H1 (cell line): ENCODE measurements around the gene CAVIN2. TPM values are rescaled to one million over a fixed set of nuclear protein-coding genes. Genes with fewer than 3 reads are reported as not detected.

Source experiments
- CTCF ChIA-PET: fragments of 300-600 bp; sonication (Branson Sonifier 250); formaldehyde crosslinking; loops from one replicate; lab custom pipeline; 2021; ENCODE audit not compliant: partially characterized antibody; lab: Charles Lee
- POLR2A ChIA-PET: fragments of 300-600 bp; sonication (Branson Sonifier 250); formaldehyde crosslinking; loops from one replicate; lab custom pipeline; 2021; ENCODE audit warnings: inconsistent platforms; ENCODE audit not compliant: partially characterized antibody; lab: Charles Lee
- DNase-seq, 2 experiments: peaks; one replicate each; pipeline versions ENCODE4 v3.0.0 to v3.0.0-alpha.2; 2010 to 2022; ENCODE audit warnings: low spot score in 2 of 2, low read depth in 1 of 2, mixed read lengths in 1 of 2
- FAIRE-seq: peaks from 2 replicates; lab custom pipeline; 2011; peaks lifted over from hg19 to GRCh38; lab: Jason Lieb, UNC
- H2AFZ ChIP-seq: 2 replicates; pipeline ENCODE4 v1.8.1; 2012; ENCODE audit warnings: low read length, inconsistent platforms
- H2AK5ac ChIP-seq: 2 replicates; pipeline ENCODE4 v1.6.1; 2013; ENCODE audit warnings: low read depth, low read length
- H2BK120ac ChIP-seq: replicated peaks from 2 replicates; pipeline ENCODE3; 2013; ENCODE audit warnings: low read depth, low read length, inconsistent platforms
- H2BK12ac ChIP-seq: 2 replicates; pipeline ENCODE4 v1.6.1; 2013; ENCODE audit warnings: low read depth, low read length
- H2BK15ac ChIP-seq: 2 replicates; pipeline ENCODE4 v1.6.1; 2013; ENCODE audit warnings: low read length
- H2BK20ac ChIP-seq: 2 replicates; pipeline ENCODE4 v1.6.1; 2013; ENCODE audit warnings: low read length
- H2BK5ac ChIP-seq: 2 replicates; pipeline ENCODE4 v1.6.1; 2013; ENCODE audit warnings: low read depth, low read length
- H3K14ac ChIP-seq: 2 replicates; pipeline ENCODE4 v1.6.1; 2013; ENCODE audit warnings: inconsistent platforms; ENCODE audit not compliant: insufficient read length
- H3K18ac ChIP-seq: 2 replicates; pipeline ENCODE4 v1.6.1; 2013; ENCODE audit warnings: low read length; ENCODE audit errors: extremely low read depth
- H3K23ac ChIP-seq: 2 replicates; pipeline ENCODE4 v1.6.1; 2013; ENCODE audit warnings: inconsistent platforms; ENCODE audit not compliant: insufficient read length
- H3K23me2 ChIP-seq: 2 replicates; pipeline ENCODE4 v1.6.1; 2013; ENCODE audit warnings: low read depth, low read length
- H3K27ac ChIP-seq: 2 replicates; pipeline ENCODE4 v1.6.1; 2011; ENCODE audit warnings: low read depth, low read length, inconsistent platforms
- H3K27me3 ChIP-seq, 4 experiments: replicated peaks in 1 of 4; 1 replicate in 1 of 4; 2 replicates in 3 of 4; pipeline versions ENCODE4 v1.6.1 to v1.8.1; 2011 to 2013; ENCODE audit warnings: low read length in 3 of 4, mild to moderate bottlenecking in 3 of 4, inconsistent platforms in 2 of 4, mixed read lengths in 2 of 4, moderate library complexity in 1 of 4; ENCODE audit not compliant: control insufficient read depth in 3 of 4, insufficient read depth in 3 of 4; ENCODE audit errors: extremely low read depth in 1 of 4
- H3K36me3 ChIP-seq, 4 experiments: 2 replicates each; pipeline versions ENCODE4 v1.6.1 to v1.8.1; 2011 to 2013; ENCODE audit warnings: mild to moderate bottlenecking in 4 of 4, low read length in 3 of 4, moderate library complexity in 2 of 4, control low read depth in 1 of 4, inconsistent platforms in 1 of 4; ENCODE audit not compliant: insufficient read depth in 4 of 4, control insufficient read depth in 2 of 4
- H3K4ac ChIP-seq: replicated peaks from 2 replicates; pipeline ENCODE3; 2013; ENCODE audit warnings: low read length, low read depth, mixed read lengths, inconsistent platforms; ENCODE audit not compliant: insufficient read length
- H3K4me1 ChIP-seq, 4 experiments: replicated peaks in 1 of 4; 1 replicate in 1 of 4; 2 replicates in 3 of 4; pipeline versions ENCODE4 v1.6.1 to v1.8.1; 2011 to 2013; ENCODE audit warnings: low read length in 3 of 4, inconsistent platforms in 2 of 4, mixed read lengths in 1 of 4; ENCODE audit not compliant: insufficient read depth in 4 of 4, control insufficient read depth in 3 of 4
- H3K4me2 ChIP-seq, 2 experiments: 2 replicates each; pipeline versions ENCODE4 v1.6.1 to v1.8.1; 2011 to 2013; ENCODE audit warnings: low read depth in 2 of 2, low read length in 2 of 2, control low read depth in 1 of 2, inconsistent platforms in 1 of 2, mild to moderate bottlenecking in 1 of 2; ENCODE audit not compliant: insufficient read depth in 1 of 2
- H3K4me3 ChIP-seq, 4 experiments: fragments of 200-600, 300-600 bp in 1 of 4; sonication (generic), shearing (Covaris generic), sonication (Bioruptor Twin) in 1 of 4; 2 replicates each; pipeline versions ENCODE4 v1.5.1 to v1.8.1; 2011 to 2016; ENCODE audit warnings: low read length in 4 of 4, low read depth in 3 of 4, control low read depth in 2 of 4, inconsistent platforms in 2 of 4, mild to moderate bottlenecking in 2 of 4, mixed read lengths in 1 of 4, moderate library complexity in 1 of 4; ENCODE audit not compliant: insufficient read depth in 2 of 4; ENCODE audit errors: extremely low read depth in 1 of 4
- H3K56ac ChIP-seq: replicated peaks from 2 replicates; pipeline ENCODE3; 2013; ENCODE audit warnings: low read depth, mild to moderate bottlenecking, mixed read lengths, low read length, inconsistent platforms; ENCODE audit not compliant: insufficient read length
- H3K79me1 ChIP-seq: 2 replicates; pipeline ENCODE4 v1.6.1; 2013; ENCODE audit warnings: low read depth, low read length, control low read depth
- H3K79me2 ChIP-seq, 2 experiments: 2 replicates each; pipeline versions ENCODE4 v1.6.1 to v1.8.1; 2012 to 2013; ENCODE audit warnings: low read length in 2 of 2, mild to moderate bottlenecking in 2 of 2, inconsistent platforms in 1 of 2; ENCODE audit not compliant: insufficient read depth in 2 of 2, control insufficient read depth in 1 of 2
- H3K9ac ChIP-seq, 4 experiments: replicated peaks in 1 of 4; 1 replicate in 1 of 4; 2 replicates in 3 of 4; pipeline versions ENCODE4 v1.6.1 to v1.8.1; 2011 to 2013; ENCODE audit warnings: low read depth in 3 of 4, low read length in 3 of 4, control low read depth in 2 of 4, mild to moderate bottlenecking in 2 of 4, moderate library complexity in 2 of 4, inconsistent platforms in 1 of 4; ENCODE audit errors: extremely low read depth in 1 of 4
- H3K9me3 ChIP-seq, 2 experiments: 2 replicates each; pipeline versions ENCODE4 v1.6.1 to v1.8.1; 2012 to 2013; ENCODE audit warnings: mild to moderate bottlenecking in 2 of 2, moderate library complexity in 2 of 2, control low read depth in 1 of 2, inconsistent platforms in 1 of 2, low read depth in 1 of 2, low read length in 1 of 2, mixed read lengths in 1 of 2; ENCODE audit not compliant: insufficient read depth in 2 of 2
- H4K20me1 ChIP-seq, 2 experiments: replicated peaks in 1 of 2; 2 replicates each; pipeline versions ENCODE3 to v1.8.1; 2011 to 2013; ENCODE audit warnings: inconsistent platforms in 2 of 2, low read length in 2 of 2, mild to moderate bottlenecking in 1 of 2; ENCODE audit not compliant: insufficient read depth in 2 of 2, control insufficient read depth in 1 of 2
- H4K5ac ChIP-seq: 2 replicates; pipeline ENCODE4 v1.6.1; 2013; ENCODE audit warnings: low read length, low read depth, mixed read lengths, inconsistent platforms; ENCODE audit not compliant: insufficient read length
- H4K8ac ChIP-seq: 2 replicates; pipeline ENCODE4 v1.8.0; 2013; ENCODE audit warnings: mild to moderate bottlenecking, moderate library complexity, low read length, inconsistent platforms; ENCODE audit not compliant: insufficient read depth; ENCODE audit errors: extremely low read depth
- H4K91ac ChIP-seq: replicated peaks from 2 replicates; pipeline ENCODE3; 2013; ENCODE audit warnings: low read length, mixed read lengths, inconsistent platforms; ENCODE audit not compliant: insufficient read length
- BCL11A ChIP-seq, 2 experiments: IDR thresholded peaks; one replicate each; pipeline ENCODE4 v1.6.1; 2011; ENCODE audit warnings: low read depth in 2 of 2, low read length in 2 of 2, mild to moderate bottlenecking in 2 of 2
- CBX8 ChIP-seq: fragments of 300-800, 300-1000 bp; sonication (generic); IDR thresholded peaks from 2 replicates; pipeline ENCODE4 v1.7.1; 2016; ENCODE audit warnings: low read depth, low read length, borderline replicate concordance
- CHD2 ChIP-seq: IDR thresholded peaks from 2 replicates; pipeline ENCODE4 v1.6.1; 2012; ENCODE audit warnings: low read length, improper control_type of control experiment
- FOSL1 ChIP-seq: IDR thresholded peaks from 2 replicates; pipeline ENCODE4 v1.6.1; 2011; ENCODE audit warnings: mild to moderate bottlenecking, low read depth, low read length, moderate library complexity; ENCODE audit not compliant: insufficient read depth
- GABPA ChIP-seq: IDR thresholded peaks from 2 replicates; pipeline ENCODE4 v1.6.1; 2011; ENCODE audit warnings: mild to moderate bottlenecking, low read length, moderate library complexity, borderline replicate concordance; ENCODE audit not compliant: insufficient read depth
- KDM4A ChIP-seq: IDR thresholded peaks from one replicate; pipeline ENCODE4 v1.7.1; 2012; ENCODE audit warnings: low read depth, mild to moderate bottlenecking, moderate library complexity, low read length, inconsistent platforms; ENCODE audit not compliant: severe bottlenecking
- KDM5A ChIP-seq: fragments of 200-600 bp; IDR thresholded peaks from 2 replicates; pipeline ENCODE4 v1.7.1; 2012; ENCODE audit warnings: mild to moderate bottlenecking, low read length, inconsistent platforms, mixed read lengths
- MAX ChIP-seq: IDR thresholded peaks from 2 replicates; pipeline ENCODE4 v1.6.1; 2012; ENCODE audit warnings: inconsistent platforms
- POLR2AphosphoS5 ChIP-seq: IDR thresholded peaks from 2 replicates; pipeline ENCODE4 v1.6.1; 2011; ENCODE audit warnings: low read depth, low read length
- POU5F1 ChIP-seq: IDR thresholded peaks from 2 replicates; pipeline ENCODE4 v1.6.1; 2011; ENCODE audit warnings: low read depth, mild to moderate bottlenecking, low read length, moderate library complexity
- RBBP5 ChIP-seq: IDR thresholded peaks from 2 replicates; pipeline ENCODE4 v1.7.1; 2012; ENCODE audit warnings: low read depth, mild to moderate bottlenecking, inconsistent platforms, low read length, moderate library complexity, borderline replicate concordance
- SIRT6 ChIP-seq: IDR thresholded peaks from one replicate; pipeline ENCODE4 v1.7.1; 2012; ENCODE audit warnings: low read length, inconsistent platforms
- SP2 ChIP-seq: IDR thresholded peaks from 2 replicates; pipeline ENCODE4 v1.6.1; 2012; ENCODE audit warnings: mild to moderate bottlenecking, low read length, inconsistent platforms
- ZNF274 ChIP-seq: IDR thresholded peaks from 2 replicates; pipeline ENCODE4 v1.7.0; 2012; ENCODE audit warnings: low read length, borderline replicate concordance; ENCODE audit errors: extremely low read depth
- WGBS, 2 experiments: shearing (Covaris generic) in 1 of 2; methylation state at CpG; one replicate each; pipeline versions ENCODE4 v1.1.6 to v1.1.7; 2013 to 2015; ENCODE audit warnings: low lambda C conversion rate in 2 of 2, mixed read lengths in 2 of 2, inconsistent platforms in 1 of 2, low coverage in 1 of 2, missing lambda C conversion rate in 1 of 2; ENCODE audit not compliant: insufficient replicate concordance in 2 of 2, insufficient coverage in 1 of 2, insufficient read length in 1 of 2; ENCODE audit errors: extremely low coverage in 1 of 2, missing lambda C conversion rate in 1 of 2; 5-methylcytosine and 5-hydroxymethylcytosine counted together
- polyA plus RNA-seq, 7 experiments: library from polyadenylated mRNA; depleted of rRNA in 3 of 7; stranded (reverse) in 5 of 7; unstranded in 2 of 7; fragments of >200 nt in 5 of 7; fragments of 200-250 nt in 2 of 7; gene quantifications; 1 replicate in 5 of 7; 2 replicates in 1 of 7; 4 replicates in 1 of 7; pipeline versions ENCODE4 v1.2.1 to v1.2.3, GENCODE V29; 2011 to 2013; ENCODE audit warnings: missing spikeins in 2 of 7, mixed read lengths in 2 of 7
- total RNA-seq: library from RNA; stranded (reverse); fragmentation: NEBNext Ultra II Directional; extraction: Animal tissue kit (Norgen Biotek cat#: 25700); gene quantifications from 2 replicates; pipeline ENCODE4 v1.2.1, GENCODE V29; 2021

CAVIN2 gene
- total and polyA plus RNA-seq, 2 of the 8 experiments (the other 6 are each of a cell fraction or from before 2014, with no cell fraction given): 0.03 TPM; not detected in 1

DNA sequence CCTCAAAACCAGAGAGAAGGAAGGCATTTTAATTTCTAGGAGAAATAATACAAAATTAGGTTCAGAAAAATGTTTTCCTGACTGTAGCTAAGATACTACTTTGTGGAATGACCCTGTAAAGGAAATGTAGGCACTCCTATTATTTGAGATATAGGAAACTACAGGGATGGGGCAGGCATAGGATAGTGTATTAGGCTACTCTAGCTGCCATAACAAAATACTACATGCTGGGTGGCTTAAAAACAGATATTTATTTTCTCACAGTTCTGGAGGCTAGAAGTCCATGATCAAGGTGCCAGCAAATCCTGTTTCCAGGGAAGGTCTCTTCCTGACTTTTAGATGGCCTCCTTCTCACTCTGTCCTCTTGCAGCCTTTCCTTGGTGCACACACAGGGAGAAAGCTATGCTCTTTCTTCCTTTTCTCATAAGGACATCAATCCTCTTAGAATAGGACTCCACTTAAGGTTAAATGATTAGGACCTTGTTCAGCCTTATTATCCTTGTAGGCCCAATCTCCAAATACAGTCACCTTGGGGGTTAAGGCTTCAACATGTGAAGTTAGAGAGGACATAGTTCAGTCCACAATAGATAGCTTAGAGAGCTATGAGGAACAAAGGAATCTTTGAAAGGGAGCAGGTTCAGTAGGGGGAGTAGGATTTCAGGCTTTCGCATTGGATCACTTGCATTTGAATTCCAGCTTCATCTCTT lies 14.0 kb upstream of the CAVIN2 start:
- H3K14ac ChIP-seq: no peak overlapping the region
- H3K36me3 ChIP-seq: no peaks in the 10 kb centered on the region
- FAIRE-seq (no peak), DNase-seq (no peak)
- H3K27ac ChIP-seq: no peak overlapping the region
- H2AK5ac ChIP-seq: no peak overlapping the region
- no peaks in the 10 kb centered on the region for H3K27me3 ChIP-seq
- no peaks in the 10 kb centered on the region for H3K4me1 ChIP-seq
- no peak overlapping the region for H2BK12ac ChIP-seq
- no peak overlapping the region for H2AFZ ChIP-seq
- H3K4ac ChIP-seq: no peak overlapping the region
- H3K18ac ChIP-seq: no peak overlapping the region
- H3K79me2 ChIP-seq: no peaks in the 10 kb centered on the region
- no peak overlapping the region for H3K56ac ChIP-seq
- no peak overlapping the region for H3K4me2 ChIP-seq
- H2BK120ac ChIP-seq: no peak overlapping the region
- no peak overlapping the region for H4K5ac ChIP-seq
- H2BK5ac ChIP-seq: no peak overlapping the region
- H3K9me3 ChIP-seq: no peaks in the 10 kb centered on the region
- no peak overlapping the region for H2BK20ac ChIP-seq
- no peak overlapping the region for H2BK15ac ChIP-seq
- no peak overlapping the region for H4K91ac ChIP-seq
- no peak overlapping the region for H3K23ac ChIP-seq
- 50% methylated on average over 1 of the region's 1 CpG; no CpG with 5 or more reads in 1 of the 2 experiments for WGBS, 2 experiments
- H3K4me3 ChIP-seq: no peak overlapping the region
- no peaks in the 10 kb centered on the region for H3K79me1 ChIP-seq
- H3K9ac ChIP-seq: no peak overlapping the region
- CTCF ChIA-PET: interaction anchor here (0.6 to 6.6 kb wide), 9 partner anchors 10 to 153 kb away, joined by 3 to 55 read pairs (median 5); no protein-coding TSS in a partner anchor
- POLR2A ChIA-PET: no interaction called here
- no peaks in the 10 kb centered on the region for H4K20me1 ChIP-seq
- H4K8ac ChIP-seq: no peak overlapping the region
- no peaks in the 10 kb centered on the region for H3K23me2 ChIP-seq
- no peak for TF ChIP-seq CHD2
- no peak for TF ChIP-seq ZNF274
- no peak for TF ChIP-seq FOSL1
- no peak for TF ChIP-seq POLR2AphosphoS5
- no peak for TF ChIP-seq SP2
- no peak for TF ChIP-seq MAX
- TF ChIP-seq KDM4A: no peak
- TF ChIP-seq SIRT6: no peak
- no peak for TF ChIP-seq CBX8
- TF ChIP-seq BCL11A (IDR thresholded peaks at IDR 0.05; ENCODE audit: low read depth in 2 of 2, low read length in 2 of 2): no peak
- TF ChIP-seq KDM5A: no peak
- no peak for TF ChIP-seq POU5F1
- TF ChIP-seq GABPA: no peak
- no peak for TF ChIP-seq RBBP5
